Breast epithelium (tissue), 3 donors: ENCODE measurements around the gene NR5A2.

Experiments used
- CTCF ChIP-seq, 3 donors: fragments of 450-650 bp; IDR thresholded peaks; one replicate each; pipeline ENCODE4 v1.5.1; 2016 to 2017; ENCODE audit warnings: antibody characterized with exemption in 3 of 3, mild to moderate bottlenecking in 3 of 3, moderate library complexity in 3 of 3
- POLR2AphosphoS5 ChIP-seq, 3 donors: sonication (generic); formaldehyde crosslinking; IDR thresholded peaks; one replicate each; pipeline ENCODE4 v1.6.1; 2017; ENCODE audit warnings: antibody characterized with exemption in 3 of 3

DNA sequence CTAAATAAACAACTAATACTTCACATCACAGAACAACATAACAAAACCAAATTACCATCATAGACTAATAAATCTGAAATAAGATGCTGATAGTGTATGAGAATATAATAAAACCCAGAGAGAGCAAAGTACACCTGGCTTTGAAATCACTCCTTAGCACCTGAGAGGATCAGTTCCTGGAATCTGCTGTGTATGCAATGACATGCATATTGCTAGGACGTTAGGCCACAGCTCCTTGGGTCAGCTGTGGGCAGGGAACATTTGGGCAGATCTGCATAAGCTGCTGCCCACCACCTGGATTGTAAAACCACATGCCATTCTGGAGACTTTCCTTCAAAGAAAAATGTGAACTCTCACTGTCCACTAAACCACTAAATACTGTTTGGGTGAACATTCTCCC lies 81.1 kb downstream of the NR5A2 start:
- TF ChIP-seq CTCF (IDR thresholded peaks at IDR 0.05) (no peak), POLR2AphosphoS5 (IDR thresholded peaks at IDR 0.05) (no peak)
